Activated B cell treated with CpG ODN at 0.5 μM for 24 hours (primary cell): Measurements from ENCODE around the gene TM2D3. TPM values are rescaled to one million over a fixed set of nuclear protein-coding genes. Genes with fewer than 3 reads are reported as not detected.

Experiments used
- ATAC-seq: fragments of 200-7000 bp; cut with Tn5 transposase; one replicate; pipeline ENCODE4 v1.10.0; 2021; ENCODE audit warnings: low read depth, mild to moderate bottlenecking, moderate library complexity
- CTCF ChIA-PET: fragments of 350-600 bp; sonication (Branson Sonifier 250); formaldehyde crosslinking; loops from one replicate; lab custom pipeline; 2021; ENCODE audit warnings: antibody characterized with exemption; lab: Charles Lee
- POLR2A ChIA-PET: fragments of 350-600 bp; sonication (Branson Sonifier 250); formaldehyde crosslinking; loops from one replicate; lab custom pipeline; 2021; ENCODE audit warnings: antibody characterized with exemption; lab: Charles Lee
- DNase-seq: peaks from one replicate; pipeline ENCODE4 v3.0.0; 2022
- H3K27ac Mint-ChIP-seq: one replicate; pipeline ENCODE4 v1.8.0; 2020; ENCODE audit warnings: mixed read lengths
- H3K27me3 Mint-ChIP-seq: one replicate; pipeline ENCODE4 v1.8.0; 2021; ENCODE audit warnings: mixed read lengths
- H3K36me3 Mint-ChIP-seq: one replicate; pipeline ENCODE4 v1.8.0; 2021; ENCODE audit warnings: low read depth, mixed read lengths
- H3K4me1 Mint-ChIP-seq: one replicate; pipeline ENCODE4 v1.8.0; 2021; ENCODE audit warnings: mixed read lengths
- H3K4me3 Mint-ChIP-seq: one replicate; pipeline ENCODE4 v1.8.0; 2020; ENCODE audit warnings: mild to moderate bottlenecking, mixed read lengths
- H3K9me3 Mint-ChIP-seq: one replicate; pipeline ENCODE4 v1.8.0; 2020; ENCODE audit warnings: mixed read lengths
- CTCF ChIP-seq: fragments of 200-600 bp; IDR thresholded peaks from one replicate; pipeline ENCODE4 v1.8.0; 2022; ENCODE audit warnings: antibody characterized with exemption, mild to moderate bottlenecking
- intact Hi-C: fragments of 100-400 bp; cut with micrococcal nuclease; formaldehyde crosslinking; loops from one replicate; pipeline ENCODE4 v1.15.1; 2024
- total RNA-seq: library from RNA; stranded (reverse); gene quantifications from 2 replicates; pipeline ENCODE4 v1.2.3, GENCODE V29; 2022

TM2D3 gene
- total RNA-seq, 1 donor from 2014 or later = 49.9 TPM

GRCh38 chr15:101611580-101612299 is 40.4 kb downstream of the TM2D3 start:
- no peak for ATAC-seq
- no peaks in the 10 kb centered on the region for H3K4me1 Mint-ChIP-seq
- no peak overlapping the region for H3K27ac Mint-ChIP-seq
- no peak for TF ChIP-seq CTCF
- no peak for DNase-seq
- H3K4me3 Mint-ChIP-seq = no peak overlapping the region
- no peaks in the 10 kb centered on the region for H3K9me3 Mint-ChIP-seq
- no peaks in the 10 kb centered on the region for H3K36me3 Mint-ChIP-seq
- ChIA-PET CTCF (no interaction called here), POLR2A (no interaction called here)
- H3K27me3 Mint-ChIP-seq = peaks cover 2% of the 10 kb centered on the region
- intact Hi-C loops = no loop called here

- CTCF ChIA-PET = no interaction called here
- ATAC-seq (no peak), DNase-seq (no peak)
- POLR2A ChIA-PET = no interaction called here
- H3K27me3 Mint-ChIP-seq = peaks cover 2% of the 10 kb centered on the region
- no peaks in the 10 kb centered on the region for H3K4me1 Mint-ChIP-seq
- H3K27ac Mint-ChIP-seq = no peak overlapping the region
- H3K36me3 Mint-ChIP-seq = no peaks in the 10 kb centered on the region
- no peaks in the 10 kb centered on the region for H3K9me3 Mint-ChIP-seq
- H3K4me3 Mint-ChIP-seq = no peak overlapping the region
- no peak for TF ChIP-seq CTCF
- intact Hi-C loops = no loop called here
Observed at GRCh38 chr15:101611007-101611406, 41.2 kb downstream of the TM2D3 start.

GRCh38 chr15:101610611-101611000 is 41.6 kb downstream of the TM2D3 start:
- Mint-ChIP-seq H3K4me3 (no peak overlapping the region), H3K36me3 (no peaks in the 10 kb centered on the region), H3K9me3 (no peaks in the 10 kb centered on the region), H3K27ac (no peak overlapping the region), H3K27me3 (peaks cover 2% of the 10 kb centered on the region), H3K4me1 (no peaks in the 10 kb centered on the region)
- DNase-seq = no peak
- ATAC-seq = no peak
- CTCF ChIA-PET = no interaction called here
- no peak for TF ChIP-seq CTCF
- intact Hi-C loops = no loop called here
- POLR2A ChIA-PET = no interaction called here

GRCh38 chr15:101609742-101610610 is 42.2 kb downstream of the TM2D3 start:
- ChIA-PET CTCF (no interaction called here), POLR2A (no interaction called here)
- peaks cover 2% of the 10 kb centered on the region for H3K27me3 Mint-ChIP-seq
- H3K9me3 Mint-ChIP-seq = no peaks in the 10 kb centered on the region
- H3K4me1 Mint-ChIP-seq = no peaks in the 10 kb centered on the region
- no peak overlapping the region for H3K4me3 Mint-ChIP-seq
- no peak overlapping the region for H3K27ac Mint-ChIP-seq
- no peak for TF ChIP-seq CTCF
- DNase-seq = no peak
- no peak for ATAC-seq
- no peaks in the 10 kb centered on the region for H3K36me3 Mint-ChIP-seq
- intact Hi-C loops = no loop called here

GRCh38 chr15:101608201-101608600 is 44.0 kb downstream of the TM2D3 start:
- Mint-ChIP-seq H3K9me3 (peaks cover 2% of the 10 kb centered on the region), H3K4me3 (no peak overlapping the region), H3K27ac (no peak overlapping the region), H3K27me3 (peaks cover 7% of the 10 kb centered on the region), H3K36me3 (no peaks in the 10 kb centered on the region), H3K4me1 (no peaks in the 10 kb centered on the region)
- CTCF ChIA-PET = no interaction called here
- POLR2A ChIA-PET = interaction anchor here (0.6 kb wide), 1 partner anchor 138 kb away, joined by 4 read pairs; no protein-coding TSS in a partner anchor
- no peak for TF ChIP-seq CTCF
- no peak for ATAC-seq
- no peak for DNase-seq
- intact Hi-C loops = no loop called here
